OCI-LY7 (cell line): ENCODE data around the gene PLA2G4B.

ENCODE experiments used
- EZH2phosphoT487 ChIP-seq: fragments of 200-600 bp; sonication (generic); IDR thresholded peaks from 2 replicates; pipeline ENCODE4 v1.6.1; 2018; ENCODE audit warnings: low read depth, borderline replicate concordance, mild to moderate bottlenecking, mixed run types, antibody characterized with exemption, low read length, moderate library complexity, mixed read lengths
- TF ChIP-seq, protein P1 (sequence below): fragments of 200-600 bp; sonication (generic); conservative IDR thresholded peaks from 2 replicates; pipeline ENCODE4 v1.5.1; 2014; ENCODE audit warnings: mild to moderate bottlenecking, antibody characterized with exemption, low read length, moderate library complexity, mixed read lengths

DNA sequence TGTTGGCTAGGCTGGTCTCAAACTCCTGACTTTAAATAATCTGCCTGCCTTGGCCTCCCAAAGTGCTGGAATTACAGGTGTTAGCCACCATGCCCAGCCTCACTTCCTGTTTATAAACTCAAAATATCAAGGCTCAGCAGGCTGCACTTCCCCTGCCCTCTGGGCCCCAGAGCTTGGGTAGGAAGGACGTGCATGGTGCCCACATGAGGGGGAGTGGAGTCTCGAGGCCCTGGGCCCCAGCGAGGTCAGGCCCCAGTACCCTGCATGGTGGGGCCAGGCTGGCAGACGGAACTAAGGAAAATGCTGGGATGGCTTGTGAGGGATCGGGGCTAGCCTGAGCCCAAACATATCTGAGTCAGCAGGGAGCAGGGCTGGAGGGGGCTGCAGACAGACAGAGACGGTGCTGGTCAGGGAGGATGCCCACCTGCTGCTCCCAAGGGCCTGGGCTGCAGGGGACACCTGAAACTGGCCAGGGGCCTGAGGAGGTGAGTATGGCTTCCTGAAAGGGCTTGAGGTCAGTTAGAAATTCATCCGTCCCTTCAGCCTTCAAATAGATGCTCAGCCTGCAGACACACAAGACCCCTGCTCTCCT, 50.1 kb downstream of the PLA2G4B start:
- TF ChIP-seq, protein P1, sequence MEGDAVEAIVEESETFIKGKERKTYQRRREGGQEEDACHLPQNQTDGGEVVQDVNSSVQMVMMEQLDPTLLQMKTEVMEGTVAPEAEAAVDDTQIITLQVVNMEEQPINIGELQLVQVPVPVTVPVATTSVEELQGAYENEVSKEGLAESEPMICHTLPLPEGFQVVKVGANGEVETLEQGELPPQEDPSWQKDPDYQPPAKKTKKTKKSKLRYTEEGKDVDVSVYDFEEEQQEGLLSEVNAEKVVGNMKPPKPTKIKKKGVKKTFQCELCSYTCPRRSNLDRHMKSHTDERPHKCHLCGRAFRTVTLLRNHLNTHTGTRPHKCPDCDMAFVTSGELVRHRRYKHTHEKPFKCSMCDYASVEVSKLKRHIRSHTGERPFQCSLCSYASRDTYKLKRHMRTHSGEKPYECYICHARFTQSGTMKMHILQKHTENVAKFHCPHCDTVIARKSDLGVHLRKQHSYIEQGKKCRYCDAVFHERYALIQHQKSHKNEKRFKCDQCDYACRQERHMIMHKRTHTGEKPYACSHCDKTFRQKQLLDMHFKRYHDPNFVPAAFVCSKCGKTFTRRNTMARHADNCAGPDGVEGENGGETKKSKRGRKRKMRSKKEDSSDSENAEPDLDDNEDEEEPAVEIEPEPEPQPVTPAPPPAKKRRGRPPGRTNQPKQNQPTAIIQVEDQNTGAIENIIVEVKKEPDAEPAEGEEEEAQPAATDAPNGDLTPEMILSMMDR = no peak
- TF ChIP-seq EZH2phosphoT487 = no peak
